ENCODE results near the gene KLHDC8A. TPM values are rescaled to one million over a fixed set of nuclear protein-coding genes. Genes with fewer than 3 reads are reported as not detected.

The KLHDC8A gene
- total RNA-seq, 2 donors from 2014 or later = 0.38 to 0.53 TPM

GRCh38 chr1:205296154-205296553 is 60.6 kb downstream of the KLHDC8A start:
- Histone ChIP-seq H3K4me1 (ENCODE audit: control insufficient read depth, insufficient read depth, low read length) (peaks cover 35% of the 10 kb centered on the region), H3K27me3 (ENCODE audit: control insufficient read depth, insufficient read depth, low read length, poor library complexity, severe bottlenecking) (no peaks in the 10 kb centered on the region), H3K9ac (ENCODE audit: extremely low read depth, low read length, poor library complexity, severe bottlenecking) (no peak overlapping the region), H3K9me3 (ENCODE audit: control insufficient read depth, low read length) (no peaks in the 10 kb centered on the region), H3K36me3 (ENCODE audit: control insufficient read depth, insufficient read depth, low read length) (no peaks in the 10 kb centered on the region), H3K4me3 (ENCODE audit: low read length) (no peak overlapping the region), H3K27ac (ENCODE audit: low read depth, low read length) (no peak overlapping the region)
- no peak for TF ChIP-seq CTCF (conservative IDR thresholded peaks at IDR 0.05)
- Mint-ChIP-seq H3K4me1 (peaks cover 58% of the 10 kb centered on the region), H3K9me3 (no peaks in the 10 kb centered on the region), H3K27me3 (ENCODE audit: insufficient read depth) (no peaks in the 10 kb centered on the region), H3K4me3 (peak overlapping the region; percentile 1), H3K36me3 (ENCODE audit: low read depth) (no peaks in the 10 kb centered on the region), H3K27ac (peak overlapping the region; percentile 97)
- DNase-seq = no peak
- WGBS, 2 experiments (ENCODE audit: insufficient coverage in 1 of 2, insufficient read length in 1 of 2) = 86% methylated on average over 1 to 2 of the region's 2 CpGs

GRCh38 chr1:205294934-205295333 is 61.8 kb downstream of the KLHDC8A start:
- no peak for TF ChIP-seq CTCF (conservative IDR thresholded peaks at IDR 0.05)
- Mint-ChIP-seq H3K27ac (peak overlapping the region; percentile 97), H3K9me3 (no peaks in the 10 kb centered on the region), H3K27me3 (ENCODE audit: insufficient read depth) (no peaks in the 10 kb centered on the region), H3K4me1 (peaks cover 48% of the 10 kb centered on the region), H3K36me3 (ENCODE audit: low read depth) (no peaks in the 10 kb centered on the region), H3K4me3 (peak overlapping the region; percentile 10)
- Histone ChIP-seq H3K27me3 (ENCODE audit: control insufficient read depth, insufficient read depth, low read length, poor library complexity, severe bottlenecking) (no peaks in the 10 kb centered on the region), H3K4me3 (ENCODE audit: low read length) (peak overlapping the region; percentile 50), H3K9ac (ENCODE audit: extremely low read depth, low read length, poor library complexity, severe bottlenecking) (peak overlapping the region; percentile 64), H3K27ac (ENCODE audit: low read depth, low read length) (peak overlapping the region; percentile 76), H3K9me3 (ENCODE audit: control insufficient read depth, low read length) (no peaks in the 10 kb centered on the region), H3K36me3 (ENCODE audit: control insufficient read depth, insufficient read depth, low read length) (no peaks in the 10 kb centered on the region), H3K4me1 (ENCODE audit: control insufficient read depth, insufficient read depth, low read length) (peaks cover 28% of the 10 kb centered on the region)
- DNase-seq = peak; percentile 78
- WGBS, 2 experiments (ENCODE audit: insufficient coverage in 1 of 2, insufficient read length in 1 of 2) = 24 to 39% methylated on average over 4 to 5 of the region's 5 CpGs

GRCh38 chr1:205294175-205294917 is 62.4 kb downstream of the KLHDC8A start:
- no peak for TF ChIP-seq CTCF (conservative IDR thresholded peaks at IDR 0.05)
- Mint-ChIP-seq H3K36me3 (ENCODE audit: low read depth) (no peaks in the 10 kb centered on the region), H3K27me3 (ENCODE audit: insufficient read depth) (no peaks in the 10 kb centered on the region), H3K27ac (peak overlapping the region; percentile 97), H3K4me3 (peak overlapping the region; percentile 10), H3K9me3 (no peaks in the 10 kb centered on the region), H3K4me1 (peaks cover 47% of the 10 kb centered on the region)
- peaks cover 28% of the 10 kb centered on the region for H3K4me1 ChIP-seq (ENCODE audit: control insufficient read depth, insufficient read depth, low read length)
- peak overlapping the region; percentile 76 for H3K27ac ChIP-seq (ENCODE audit: low read depth, low read length)
- no peaks in the 10 kb centered on the region for H3K36me3 ChIP-seq (ENCODE audit: control insufficient read depth, insufficient read depth, low read length)
- H3K9ac ChIP-seq (ENCODE audit: extremely low read depth, low read length, poor library complexity, severe bottlenecking) = peak overlapping the region; percentile 64
- no peaks in the 10 kb centered on the region for H3K27me3 ChIP-seq (ENCODE audit: control insufficient read depth, insufficient read depth, low read length, poor library complexity, severe bottlenecking)
- peak; percentile 85 for DNase-seq
- 36 to 44% methylated on average over 2 to 6 of the region's 6 CpGs for WGBS, 2 experiments (ENCODE audit: insufficient coverage in 1 of 2, insufficient read length in 1 of 2)
- H3K4me3 ChIP-seq (ENCODE audit: low read length) = peak overlapping the region; percentile 50
- H3K9me3 ChIP-seq (ENCODE audit: control insufficient read depth, low read length) = no peaks in the 10 kb centered on the region
